GM12878 (cell line): Measurements from ENCODE around the gene MAP3K7. TPM values are rescaled to one million over a fixed set of nuclear protein-coding genes. Genes with fewer than 3 reads are reported as not detected.

ENCODE experiments used
- ATAC-seq: fragments of 200-7000 bp; cut with Tn5 transposase; 3 replicates; pipeline ENCODE4 v1.9.1; 2020; ENCODE audit warnings: mild to moderate bottlenecking, moderate library complexity
- BruUV-seq: library from RNA; stranded (reverse); fragments of 400-500 nt; replicated peaks from 2 replicates; lab custom pipeline; 2021; lab: Mats Ljungman, UMichigan
- CTCF ChIA-PET: fragments of 300-600 bp; sonication (Branson Sonifier 250); formaldehyde crosslinking; extraction: SDS; loops from one replicate; lab custom pipeline; 2021; ENCODE audit warnings: inconsistent platforms; lab: Yijun Ruan, JAX
- POLR2A ChIA-PET: fragments of 350-600 bp; formaldehyde crosslinking; extraction: SDS; loops from one replicate; lab custom pipeline; 2021; ENCODE audit warnings: inconsistent platforms; lab: Charles Lee
- RAD21 ChIA-PET: fragments of 300-600 bp; sonication (Branson Sonifier 250); formaldehyde crosslinking; loops from one replicate; lab custom pipeline; 2023; ENCODE audit warnings: antibody characterized with exemption; ENCODE audit not compliant: unreplicated experiment; lab: Charles Lee
- SMC1A ChIA-PET: fragments of 300-600 bp; sonication (Branson Sonifier 250); formaldehyde crosslinking; loops from one replicate; lab custom pipeline; 2023; ENCODE audit not compliant: unreplicated experiment, uncharacterized antibody; lab: Charles Lee
- DNase-seq: peaks from one replicate; pipeline ENCODE4 v3.0.0-alpha.2; 2011; ENCODE audit warnings: low read depth, low spot score
- FAIRE-seq: peaks from 3 replicates; lab custom pipeline; 2011; peaks lifted over from hg19 to GRCh38; lab: Jason Lieb, UNC
- H2AFZ ChIP-seq: 2 replicates; pipeline ENCODE4 v1.6.0; 2011; ENCODE audit warnings: low read depth, low read length, control low read depth; ENCODE audit not compliant: control insufficient read depth
- H3K27ac ChIP-seq: 2 replicates; pipeline ENCODE4 v1.5.1; 2011; ENCODE audit warnings: control low read depth; ENCODE audit not compliant: control insufficient read depth, insufficient read depth
- H3K27me3 ChIP-seq, 2 experiments: replicated peaks in 1 of 2; 2 replicates each; pipeline versions ENCODE4 v1.6.0 to v1.6.1; 2011; ENCODE audit warnings: low read length in 1 of 2; ENCODE audit not compliant: control insufficient read depth in 2 of 2, insufficient read depth in 2 of 2
- H3K36me3 ChIP-seq, 2 experiments: 2 replicates each; pipeline ENCODE4 v1.5.1; 2011; ENCODE audit warnings: low read length in 1 of 2; ENCODE audit not compliant: control insufficient read depth in 2 of 2, insufficient read depth in 2 of 2
- H3K4me1 ChIP-seq: 2 replicates; pipeline ENCODE4 v1.6.1; 2011; ENCODE audit warnings: mild to moderate bottlenecking, low read length, moderate library complexity, mixed read lengths; ENCODE audit not compliant: control insufficient read depth, insufficient read depth
- H3K4me2 ChIP-seq: 2 replicates; pipeline ENCODE4 v1.6.0; 2011; ENCODE audit warnings: control low read depth; ENCODE audit not compliant: control insufficient read depth, insufficient read depth
- H3K4me3 ChIP-seq: fragments of 200-600 bp; sonication (generic); 2 replicates; pipeline ENCODE4 v1.5.1; 2016
- H3K79me2 ChIP-seq: 2 replicates; pipeline ENCODE4 v1.6.0; 2011; ENCODE audit warnings: low read length; ENCODE audit not compliant: control insufficient read depth, insufficient read depth
- H3K9ac ChIP-seq: 2 replicates; pipeline ENCODE4 v1.8.0; 2011; ENCODE audit warnings: low read length, control low read depth, mixed read lengths; ENCODE audit not compliant: control insufficient read depth, insufficient read depth
- H3K9me3 ChIP-seq: replicated peaks from 3 replicates; pipeline ENCODE4 v1.5.1; 2011; ENCODE audit warnings: mild to moderate bottlenecking, low read length; ENCODE audit not compliant: control insufficient read depth, insufficient read depth
- H4K20me1 ChIP-seq: 2 replicates; pipeline ENCODE4 v1.6.0; 2011; ENCODE audit not compliant: control insufficient read depth, insufficient read depth
- ASH2L ChIP-seq: fragments of 300-600, 200-600 bp; sonication (generic); IDR thresholded peaks from 2 replicates; pipeline ENCODE4 v1.6.1; 2017; ENCODE audit warnings: low read depth, mild to moderate bottlenecking, borderline replicate concordance
- JUND ChIP-seq: IDR thresholded peaks from 2 replicates; pipeline ENCODE4 v1.6.1; 2012; ENCODE audit warnings: low read depth, mild to moderate bottlenecking, low read length, improper control_type of control experiment, moderate library complexity
- MEF2B ChIP-seq: fragments of 450-650 bp; IDR thresholded peaks from 2 replicates; pipeline ENCODE4 v1.6.1; 2018; ENCODE audit warnings: mild to moderate bottlenecking, moderate library complexity; ENCODE audit not compliant: partially characterized antibody, poor library complexity, severe bottlenecking
- NFXL1 ChIP-seq: fragments of 450-650 bp; IDR thresholded peaks from 2 replicates; pipeline ENCODE4 v1.6.1; 2017; ENCODE audit warnings: antibody characterized with exemption, mild to moderate bottlenecking, borderline replicate concordance
- RELA ChIP-seq: fragments of 450-650 bp; IDR thresholded peaks from 2 replicates; pipeline ENCODE4 v1.8.0; 2014; ENCODE audit warnings: borderline replicate concordance; ENCODE audit not compliant: partially characterized antibody
- SIN3A ChIP-seq: IDR thresholded peaks from 2 replicates; pipeline ENCODE4 v1.6.1; 2012; ENCODE audit warnings: low read depth, low read length, improper control_type of control experiment
- SIX5 ChIP-seq: IDR thresholded peaks from 2 replicates; pipeline ENCODE4 v1.6.1; 2011; ENCODE audit warnings: mild to moderate bottlenecking, low read depth, low read length, moderate library complexity; ENCODE audit not compliant: severe bottlenecking
- SP1 ChIP-seq: IDR thresholded peaks from one replicate; pipeline ENCODE4 v1.6.1; 2011; ENCODE audit warnings: low read depth, low read length
- TCF7 ChIP-seq: IDR thresholded peaks from 2 replicates; pipeline ENCODE4 v1.6.1; 2014; ENCODE audit warnings: antibody characterized with exemption, borderline replicate concordance
- WRNIP1 ChIP-seq: IDR thresholded peaks from 2 replicates; pipeline ENCODE4 v1.6.1; 2011; ENCODE audit warnings: low read depth, low read length, improper control_type of control experiment, borderline replicate concordance
- ZNF217 ChIP-seq: fragments of 450-650 bp; IDR thresholded peaks from 2 replicates; pipeline ENCODE4 v1.6.1; 2017; ENCODE audit warnings: antibody characterized with exemption, mild to moderate bottlenecking
- WGBS: methylation state at CpG from one replicate; pipeline ENCODE4 v1.1.6; 2016; ENCODE audit warnings: low lambda C conversion rate; ENCODE audit not compliant: insufficient replicate concordance, insufficient coverage; ENCODE audit errors: missing lambda C conversion rate; 5-methylcytosine and 5-hydroxymethylcytosine counted together
- in situ Hi-C: fragments of 300-500 bp; cut with MboI; formaldehyde crosslinking; loops from 9 replicates; pipeline ENCODE4 v1.14.3; 2018; ENCODE audit warnings: mixed read lengths
- intact Hi-C: fragments of 100-400 bp; cut with micrococcal nuclease; formaldehyde crosslinking; loops from one replicate; pipeline ENCODE4 v1.14.2; 2022; ENCODE audit not compliant: unreplicated experiment
- polyA plus RNA-seq, 11 experiments: library from polyadenylated mRNA; depleted of rRNA in 4 of 11; unstranded in 6 of 11; stranded (reverse) in 5 of 11; fragments of >200 nt; fragmentation: Nextera tagmentation in 4 of 11; fragmentation: Illumina TruSeq in 1 of 11; extraction: Ambion mirVana in 4 of 11; extraction: Trizol in 1 of 11; gene quantifications; 1 replicate in 1 of 11; 2 replicates in 10 of 11; pipeline versions ENCODE4 v1.2.1 to v1.2.3, GENCODE V29; 2011 to 2016; ENCODE audit warnings: inconsistent platforms in 2 of 11, missing spikeins in 2 of 11, low read depth in 1 of 11
- total RNA-seq, 4 experiments: library from RNA; depleted of rRNA in 3 of 4; stranded (reverse); fragments of >200 nt in 3 of 4; fragmentation: Illumina TruSeq in 1 of 4; extraction: Trizol in 1 of 4; gene quantifications; 2 replicates each; pipeline versions ENCODE4 v1.2.1 to v1.2.3, GENCODE V29; 2013 to 2021
- TF ChIP-seq, protein P1 (sequence below): IDR thresholded peaks from 2 replicates; pipeline ENCODE4 v1.6.1; 2012; ENCODE audit warnings: low read depth, low read length, improper control_type of control experiment
- TF ChIP-seq, protein P2 (sequence below): fragments of 450-650 bp; IDR thresholded peaks from 2 replicates; pipeline ENCODE4 v1.6.1; 2016; ENCODE audit warnings: mild to moderate bottlenecking
- TF ChIP-seq, protein P3 (sequence below): fragments of 450-650 bp; IDR thresholded peaks from 2 replicates; pipeline ENCODE4 v1.6.1; 2017; ENCODE audit warnings: low read depth, mild to moderate bottlenecking, moderate library complexity
- TF ChIP-seq, protein P4 (sequence below): IDR thresholded peaks from 2 replicates; pipeline ENCODE4 v1.6.1; 2012; ENCODE audit warnings: low read depth, low read length, improper control_type of control experiment

The MAP3K7 gene
- total and polyA plus RNA-seq, 10 of the 15 experiments (the other 5 are each of a cell fraction or from before 2014, with no cell fraction given): 7.0 to 42.6 (median 22.0) TPM

DNA sequence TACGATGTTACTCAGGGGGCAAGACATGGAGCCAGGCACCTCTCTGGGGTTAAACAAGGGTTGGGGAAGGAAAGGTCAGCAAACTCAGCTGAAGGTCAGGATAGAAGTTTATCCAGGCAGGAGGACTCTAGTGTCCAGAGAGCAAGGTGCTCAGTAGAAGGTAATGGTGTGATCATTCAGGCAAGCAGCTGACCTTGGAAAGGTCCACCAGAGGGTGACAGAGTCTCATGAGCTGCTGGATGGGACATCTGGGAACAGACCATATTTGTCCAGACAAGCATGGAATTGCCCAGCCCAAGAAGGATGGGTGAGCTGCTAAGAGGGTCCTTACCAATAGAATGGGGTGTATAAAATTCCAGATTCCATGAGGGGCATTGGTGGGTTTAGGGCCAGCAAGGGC, 89.5 kb downstream of the MAP3K7 start:
- no peak overlapping the region for H3K4me2 ChIP-seq
- H3K27me3 ChIP-seq: peaks cover 0 to 1% of the 10 kb centered on the region in 2 experiments; a peak in 2 of 4 replicates
- in situ Hi-C loops: no loop called here
- no peak overlapping the region for H3K9ac ChIP-seq
- SMC1A ChIA-PET: interaction anchor here (0.9 to 1.3 kb wide), 3 partner anchors 16 to 557 kb away, joined by 3 to 4 read pairs (median 3); no protein-coding TSS in a partner anchor
- H3K36me3 ChIP-seq: no peaks in the 10 kb centered on the region
- H3K27ac ChIP-seq: no peak overlapping the region
- POLR2A ChIA-PET: no interaction called here
- no peaks in the 10 kb centered on the region; the same call in 1 of the 2 replicates for H4K20me1 ChIP-seq
- WGBS: 47% methylated on average over 1 of the region's 1 CpG
- ATAC-seq (no peak), DNase-seq (no peak), FAIRE-seq (no peak)
- TF ChIP-seq, protein P1, sequence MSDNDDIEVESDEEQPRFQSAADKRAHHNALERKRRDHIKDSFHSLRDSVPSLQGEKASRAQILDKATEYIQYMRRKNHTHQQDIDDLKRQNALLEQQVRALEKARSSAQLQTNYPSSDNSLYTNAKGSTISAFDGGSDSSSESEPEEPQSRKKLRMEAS: no peak
- TF ChIP-seq SP1 (no peak), NFXL1 (no peak), ASH2L (no peak), ZNF217 (no peak), RELA (no peak), WRNIP1 (no peak), JUND (no peak), MEF2B (no peak), SIN3A (no peak), SIX5 (no peak), TCF7 (no peak)
- TF ChIP-seq, protein P2, sequence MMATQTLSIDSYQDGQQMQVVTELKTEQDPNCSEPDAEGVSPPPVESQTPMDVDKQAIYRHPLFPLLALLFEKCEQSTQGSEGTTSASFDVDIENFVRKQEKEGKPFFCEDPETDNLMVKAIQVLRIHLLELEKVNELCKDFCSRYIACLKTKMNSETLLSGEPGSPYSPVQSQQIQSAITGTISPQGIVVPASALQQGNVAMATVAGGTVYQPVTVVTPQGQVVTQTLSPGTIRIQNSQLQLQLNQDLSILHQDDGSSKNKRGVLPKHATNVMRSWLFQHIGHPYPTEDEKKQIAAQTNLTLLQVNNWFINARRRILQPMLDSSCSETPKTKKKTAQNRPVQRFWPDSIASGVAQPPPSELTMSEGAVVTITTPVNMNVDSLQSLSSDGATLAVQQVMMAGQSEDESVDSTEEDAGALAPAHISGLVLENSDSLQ: no peak
- TF ChIP-seq, protein P3, sequence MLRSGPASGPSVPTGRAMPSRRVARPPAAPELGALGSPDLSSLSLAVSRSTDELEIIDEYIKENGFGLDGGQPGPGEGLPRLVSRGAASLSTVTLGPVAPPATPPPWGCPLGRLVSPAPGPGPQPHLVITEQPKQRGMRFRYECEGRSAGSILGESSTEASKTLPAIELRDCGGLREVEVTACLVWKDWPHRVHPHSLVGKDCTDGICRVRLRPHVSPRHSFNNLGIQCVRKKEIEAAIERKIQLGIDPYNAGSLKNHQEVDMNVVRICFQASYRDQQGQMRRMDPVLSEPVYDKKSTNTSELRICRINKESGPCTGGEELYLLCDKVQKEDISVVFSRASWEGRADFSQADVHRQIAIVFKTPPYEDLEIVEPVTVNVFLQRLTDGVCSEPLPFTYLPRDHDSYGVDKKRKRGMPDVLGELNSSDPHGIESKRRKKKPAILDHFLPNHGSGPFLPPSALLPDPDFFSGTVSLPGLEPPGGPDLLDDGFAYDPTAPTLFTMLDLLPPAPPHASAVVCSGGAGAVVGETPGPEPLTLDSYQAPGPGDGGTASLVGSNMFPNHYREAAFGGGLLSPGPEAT: no peak
- TF ChIP-seq, protein P4, sequence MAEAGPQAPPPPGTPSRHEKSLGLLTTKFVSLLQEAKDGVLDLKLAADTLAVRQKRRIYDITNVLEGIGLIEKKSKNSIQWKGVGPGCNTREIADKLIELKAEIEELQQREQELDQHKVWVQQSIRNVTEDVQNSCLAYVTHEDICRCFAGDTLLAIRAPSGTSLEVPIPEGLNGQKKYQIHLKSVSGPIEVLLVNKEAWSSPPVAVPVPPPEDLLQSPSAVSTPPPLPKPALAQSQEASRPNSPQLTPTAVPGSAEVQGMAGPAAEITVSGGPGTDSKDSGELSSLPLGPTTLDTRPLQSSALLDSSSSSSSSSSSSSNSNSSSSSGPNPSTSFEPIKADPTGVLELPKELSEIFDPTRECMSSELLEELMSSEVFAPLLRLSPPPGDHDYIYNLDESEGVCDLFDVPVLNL: no peak
- intact Hi-C loops: no loop called here
- H3K4me3 ChIP-seq: no peak overlapping the region
- H3K4me1 ChIP-seq: no peaks in the 10 kb centered on the region
- CTCF ChIA-PET: interaction anchor here (1.2 to 1.5 kb wide), 2 partner anchors 24 to 100 kb away, joined by 3 read pairs; no protein-coding TSS in a partner anchor
- no peak overlapping the region for H2AFZ ChIP-seq
- RAD21 ChIA-PET: no interaction called here
- no peaks in the 10 kb centered on the region for H3K79me2 ChIP-seq
- no TSS peak for BruUV-seq
- no peaks in the 10 kb centered on the region for H3K9me3 ChIP-seq
